ENCODE measurements around the gene WIPF3. TPM values are rescaled to one million over a fixed set of nuclear protein-coding genes. Genes with fewer than 3 reads are reported as not detected.

WIPF3 gene
- total and polyA plus RNA-seq, 7 experiments from 2014 or later: 0.08 TPM; not detected in 6

DNA sequence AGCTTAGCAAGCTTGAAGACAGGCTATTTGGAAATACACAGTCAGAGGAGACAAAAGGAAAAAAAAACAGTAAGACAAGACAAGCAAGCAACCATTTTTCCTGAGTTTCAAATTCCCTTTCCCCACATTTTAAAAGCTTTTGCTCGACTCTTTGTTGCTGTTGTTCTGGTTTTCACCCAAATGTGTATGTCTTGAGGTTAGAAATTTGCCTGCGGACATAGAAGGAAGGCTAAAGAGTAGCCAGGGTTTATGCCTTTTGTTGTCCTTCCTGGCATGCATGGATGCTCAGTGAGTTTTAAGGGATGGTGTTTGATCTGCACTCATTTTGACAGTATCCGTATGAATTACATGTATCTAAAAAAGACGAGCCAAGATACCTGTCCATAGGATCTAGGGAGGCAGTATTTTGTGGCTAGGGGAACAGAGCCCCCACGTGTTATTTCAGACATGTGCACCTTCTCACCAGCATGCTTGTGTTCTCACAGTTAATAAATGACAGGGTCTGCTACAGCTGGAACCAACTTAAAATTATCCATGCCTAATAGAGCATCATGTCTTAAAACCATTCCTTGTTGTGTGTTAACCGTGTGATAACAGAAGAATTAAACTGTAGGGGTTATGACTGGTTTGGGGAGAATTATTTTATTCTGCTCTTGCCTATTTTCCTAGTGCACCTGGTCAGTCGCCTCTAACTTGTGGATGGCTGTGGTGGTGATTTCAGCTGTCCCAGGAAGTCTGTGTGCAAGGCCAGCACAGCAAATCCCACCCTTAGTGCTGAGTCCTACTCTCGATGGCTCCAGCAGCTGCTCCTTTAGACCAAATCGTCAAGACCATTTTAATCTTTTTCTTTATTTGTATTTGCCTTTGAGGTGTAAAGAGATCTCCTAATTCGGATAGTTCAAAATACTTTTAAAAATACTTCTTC, 9.1 kb downstream of the WIPF3 start:
- Mint-ChIP-seq H3K9me3 (peaks cover 0 to 1% (median 0%) of the 10 kb centered on the region in 11 donors), H3K4me1 (no peaks in the 10 kb centered on the region), H3K36me3 (no peaks in the 10 kb centered on the region), H3K4me3 (no peak overlapping the region), H3K27ac (no peak overlapping the region), H3K27me3 (peaks cover 28 to 49% (median 39%) of the 10 kb centered on the region in 5 donors)
- ChIA-PET POLR2A (no interaction called here), CTCF (no interaction called here)
- no peak overlapping the region for H3K4me3 ChIP-seq (ENCODE audit: low read length)
- no peaks in the 10 kb centered on the region for H3K4me1 ChIP-seq (ENCODE audit: control insufficient read depth in 2 of 2, insufficient read depth in 2 of 2, low read length in 2 of 2)
- no peak overlapping the region for H3K27ac ChIP-seq (ENCODE audit: low read depth, low read length)
- H3K9me3 ChIP-seq (ENCODE audit: control insufficient read depth in 2 of 3, low read length in 3 of 3): no peaks in the 10 kb centered on the region
- intact Hi-C loops (cut with micrococcal nuclease): no loop called here
- DNase-seq (no peak), ATAC-seq (no peak)
- no peaks in the 10 kb centered on the region for H3K36me3 ChIP-seq (ENCODE audit: control insufficient read depth in 2 of 3, insufficient read depth in 3 of 3, low read length in 3 of 3)
- peaks cover 0 to under 1% of the 10 kb centered on the region in 2 donors for H3K27me3 ChIP-seq (ENCODE audit: control insufficient read depth in 2 of 2, insufficient read depth in 2 of 2, low read length in 2 of 2)

- no peaks in the 10 kb centered on the region for H3K36me3 Mint-ChIP-seq
- Histone ChIP-seq H3K27ac (ENCODE audit: low read depth, low read length) (no peak overlapping the region), H3K27me3 (ENCODE audit: control insufficient read depth in 2 of 2, insufficient read depth in 2 of 2, low read length in 2 of 2) (peaks cover 0 to 4% of the 10 kb centered on the region in 2 donors), H3K9me3 (ENCODE audit: control insufficient read depth in 2 of 3, low read length in 3 of 3) (no peaks in the 10 kb centered on the region), H3K4me3 (ENCODE audit: low read length) (no peak overlapping the region), H3K36me3 (ENCODE audit: control insufficient read depth in 2 of 3, insufficient read depth in 3 of 3, low read length in 3 of 3) (no peaks in the 10 kb centered on the region), H3K4me1 (ENCODE audit: control insufficient read depth in 2 of 2, insufficient read depth in 2 of 2, low read length in 2 of 2) (no peaks in the 10 kb centered on the region)
- H3K4me1 Mint-ChIP-seq: no peaks in the 10 kb centered on the region
- intact Hi-C loops (cut with micrococcal nuclease): no loop called here
- POLR2A ChIA-PET: interaction anchor here (0.7 kb wide), 1 partner anchor 360 kb away, joined by 3 read pairs; no protein-coding TSS in a partner anchor
- no peaks in the 10 kb centered on the region for H3K9me3 Mint-ChIP-seq
- CTCF ChIA-PET: no interaction called here
- H3K27ac Mint-ChIP-seq: no peak overlapping the region
- H3K4me3 Mint-ChIP-seq: no peak overlapping the region
- DNase-seq: no peak
- ATAC-seq: no peak
- peaks cover 26 to 54% (median 44%) of the 10 kb centered on the region in 5 donors for H3K27me3 Mint-ChIP-seq
Measured at GRCh38 chr7:29818308-29818707, 12.0 kb downstream of the WIPF3 start.

DNA sequence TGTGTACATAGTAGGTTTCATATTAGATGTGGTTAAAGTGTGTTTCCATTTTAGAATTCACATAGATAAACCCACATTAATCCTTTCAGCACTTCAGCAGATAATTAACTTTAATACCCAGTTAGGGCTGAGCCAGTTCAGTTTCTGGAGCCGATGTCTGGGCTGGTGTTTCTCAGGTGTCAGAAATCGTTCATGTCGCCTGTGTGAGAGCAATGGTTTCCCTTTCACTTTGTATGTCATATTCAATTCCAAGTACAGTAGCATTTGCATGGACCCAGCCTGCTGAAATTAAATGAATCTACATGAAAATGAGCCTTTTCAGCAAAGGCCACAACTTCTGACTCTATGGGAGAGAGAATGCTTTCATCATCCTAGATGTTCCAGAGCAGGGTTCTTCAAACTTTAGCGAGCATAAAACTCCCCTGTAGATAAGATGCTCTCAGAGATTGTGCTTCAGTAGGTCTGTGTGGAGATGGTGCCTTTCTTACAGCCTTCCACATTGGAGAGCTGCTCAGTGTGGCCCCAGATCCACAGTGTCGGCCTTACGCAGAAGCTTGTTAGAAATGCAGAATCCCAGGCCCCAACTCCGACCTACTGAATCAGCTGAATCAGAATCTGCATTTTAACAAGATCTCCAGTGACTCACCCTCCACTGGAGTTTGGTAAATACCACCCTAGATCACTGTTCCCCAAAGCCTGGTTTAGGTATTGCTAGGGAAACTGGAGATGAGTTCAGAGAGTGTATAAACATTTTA, 19.6 kb downstream of the WIPF3 start:
- DNase-seq: peak in 1 of 9 donors; percentile 0
- H3K27ac Mint-ChIP-seq: peak overlapping the region in 2 of 9 donors; percentile 26 to 56
- peak overlapping the region in 8 of 10 donors; percentile 35 to 67 (median 52) for H3K4me3 Mint-ChIP-seq
- H3K36me3 Mint-ChIP-seq: no peaks in the 10 kb centered on the region
- Histone ChIP-seq H3K9me3 (ENCODE audit: control insufficient read depth in 2 of 3, low read length in 3 of 3) (no peaks in the 10 kb centered on the region), H3K36me3 (ENCODE audit: control insufficient read depth in 2 of 3, insufficient read depth in 3 of 3, low read length in 3 of 3) (no peaks in the 10 kb centered on the region), H3K27ac (ENCODE audit: low read depth, low read length) (no peak overlapping the region), H3K27me3 (ENCODE audit: control insufficient read depth in 2 of 2, insufficient read depth in 2 of 2, low read length in 2 of 2) (no peaks in the 10 kb centered on the region), H3K4me1 (ENCODE audit: control insufficient read depth in 2 of 2, insufficient read depth in 2 of 2, low read length in 2 of 2) (no peaks in the 10 kb centered on the region), H3K4me3 (ENCODE audit: low read length) (no peak overlapping the region)
- no peak for ATAC-seq
- no peaks in the 10 kb centered on the region for H3K9me3 Mint-ChIP-seq
- H3K4me1 Mint-ChIP-seq: peaks cover 0 to 9% (median 0%) of the 10 kb centered on the region in 7 donors
- ChIA-PET CTCF (no interaction called here), POLR2A (no interaction called here)
- intact Hi-C loops (cut with micrococcal nuclease): no loop called here
- H3K27me3 Mint-ChIP-seq: peaks cover 16 to 30% (median 19%) of the 10 kb centered on the region in 5 donors

DNA sequence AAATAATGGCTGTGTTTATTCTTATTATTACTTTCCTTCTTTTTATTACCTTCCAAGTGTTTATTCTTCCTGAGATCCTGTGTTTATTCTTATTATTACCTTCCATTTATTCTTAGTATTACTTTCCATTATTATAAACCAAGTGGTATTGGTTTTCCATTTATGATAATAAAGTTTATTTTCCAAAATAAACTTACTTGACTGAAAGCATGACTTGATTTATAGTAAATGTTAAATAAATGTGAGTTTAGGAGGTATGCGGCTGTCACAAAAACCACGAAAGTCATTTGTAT, 20.2 kb downstream of the WIPF3 start:
- no peak for DNase-seq
- intact Hi-C loops (cut with micrococcal nuclease): no loop called here
- ATAC-seq: no peak
- H3K36me3 Mint-ChIP-seq: peaks cover 0 to 3% (median 0%) of the 10 kb centered on the region in 5 donors
- H3K4me3 Mint-ChIP-seq: peak overlapping the region in 1 of 10 donors; percentile 57
- no peaks in the 10 kb centered on the region for H3K9me3 ChIP-seq (ENCODE audit: control insufficient read depth in 2 of 3, low read length in 3 of 3)
- no peaks in the 10 kb centered on the region for H3K27me3 ChIP-seq (ENCODE audit: control insufficient read depth in 2 of 2, insufficient read depth in 2 of 2, low read length in 2 of 2)
- H3K4me1 Mint-ChIP-seq: peaks cover 0 to 9% (median 0%) of the 10 kb centered on the region in 7 donors
- CTCF ChIA-PET: no interaction called here
- H3K27ac ChIP-seq (ENCODE audit: low read depth, low read length): no peak overlapping the region
- no peak overlapping the region for H3K27ac Mint-ChIP-seq
- POLR2A ChIA-PET: no interaction called here
- H3K27me3 Mint-ChIP-seq: peaks cover 16 to 28% (median 19%) of the 10 kb centered on the region in 5 donors
- H3K4me3 ChIP-seq (ENCODE audit: low read length): no peak overlapping the region
- no peaks in the 10 kb centered on the region for H3K4me1 ChIP-seq (ENCODE audit: control insufficient read depth in 2 of 2, insufficient read depth in 2 of 2, low read length in 2 of 2)
- H3K9me3 Mint-ChIP-seq: peaks cover 0 to 5% (median 0%) of the 10 kb centered on the region in 11 donors
- H3K36me3 ChIP-seq (ENCODE audit: control insufficient read depth in 2 of 3, insufficient read depth in 3 of 3, low read length in 3 of 3): no peaks in the 10 kb centered on the region

- H3K9me3 ChIP-seq (ENCODE audit: control insufficient read depth in 2 of 3, low read length in 3 of 3): no peaks in the 10 kb centered on the region
- Mint-ChIP-seq H3K36me3 (peaks cover 0 to 4% (median 0%) of the 10 kb centered on the region in 5 donors), H3K27me3 (peaks cover 14 to 24% (median 15%) of the 10 kb centered on the region in 5 donors), H3K27ac (no peak overlapping the region), H3K4me1 (peaks cover 0 to 9% (median 0%) of the 10 kb centered on the region in 7 donors), H3K9me3 (peaks cover 0 to 8% (median 0%) of the 10 kb centered on the region in 11 donors), H3K4me3 (no peak overlapping the region)
- CTCF ChIA-PET: no interaction called here
- POLR2A ChIA-PET: no interaction called here
- no peak for ATAC-seq
- no peak overlapping the region for H3K4me3 ChIP-seq (ENCODE audit: low read length)
- no peaks in the 10 kb centered on the region for H3K36me3 ChIP-seq (ENCODE audit: control insufficient read depth in 2 of 3, insufficient read depth in 3 of 3, low read length in 3 of 3)
- H3K27me3 ChIP-seq (ENCODE audit: control insufficient read depth in 2 of 2, insufficient read depth in 2 of 2, low read length in 2 of 2): no peaks in the 10 kb centered on the region
- no peak for DNase-seq
- no peaks in the 10 kb centered on the region for H3K4me1 ChIP-seq (ENCODE audit: control insufficient read depth in 2 of 2, insufficient read depth in 2 of 2, low read length in 2 of 2)
- no peak overlapping the region for H3K27ac ChIP-seq (ENCODE audit: low read depth, low read length)
- intact Hi-C loops (cut with micrococcal nuclease): no loop called here
Measured at GRCh38 chr7:29826904-29827303, 20.6 kb downstream of the WIPF3 start.

- no peak for ATAC-seq
- intact Hi-C loops (cut with micrococcal nuclease): no loop called here
- no peak overlapping the region for H3K4me3 Mint-ChIP-seq
Measured at GRCh38 chr7:29831705-29832104, 25.4 kb downstream of the WIPF3 start.

More at GRCh38 chr7:29831705-29832104, 25.4 kb downstream of the WIPF3 start:
- Mint-ChIP-seq H3K27ac (no peak overlapping the region), H3K36me3 (peaks cover 0 to 4% (median 0%) of the 10 kb centered on the region in 5 donors), H3K27me3 (peaks cover 7 to 13% (median 12%) of the 10 kb centered on the region in 5 donors), H3K4me1 (no peaks in the 10 kb centered on the region), H3K9me3 (peaks cover 0 to 9% (median 0%) of the 10 kb centered on the region in 11 donors)
- Histone ChIP-seq H3K27me3 (ENCODE audit: control insufficient read depth in 2 of 2, insufficient read depth in 2 of 2, low read length in 2 of 2) (peaks cover 0 to 3% of the 10 kb centered on the region in 2 donors), H3K36me3 (ENCODE audit: control insufficient read depth in 2 of 3, insufficient read depth in 3 of 3, low read length in 3 of 3) (no peaks in the 10 kb centered on the region), H3K27ac (ENCODE audit: low read depth, low read length) (no peak overlapping the region), H3K9me3 (ENCODE audit: control insufficient read depth in 2 of 3, low read length in 3 of 3) (no peaks in the 10 kb centered on the region), H3K4me3 (ENCODE audit: low read length) (no peak overlapping the region), H3K4me1 (ENCODE audit: control insufficient read depth in 2 of 2, insufficient read depth in 2 of 2, low read length in 2 of 2) (no peaks in the 10 kb centered on the region)
- CTCF ChIA-PET: no interaction called here
- no peak for DNase-seq
- POLR2A ChIA-PET: no interaction called here

Data from naive thymus-derived CD4-positive, alpha-beta T cell (primary cell).